WTC11 (cell line): ENCODE data around the gene OSTN. TPM values are rescaled to one million over a fixed set of nuclear protein-coding genes. Genes with fewer than 3 reads are reported as not detected.

Experiments used
- ATAC-seq: fragments of 200-7000 bp; cut with Tn5 transposase; 2 replicates; pipeline ENCODE4 v1.10.0; 2021; ENCODE audit warnings: mild to moderate bottlenecking, moderate library complexity
- CTCF ChIA-PET: fragments of 300-600 bp; sonication (Branson Sonifier 250); formaldehyde crosslinking; loops from one replicate; lab custom pipeline; 2021; ENCODE audit warnings: antibody characterized with exemption; lab: Charles Lee
- POLR2A ChIA-PET: fragments of 350-600 bp; sonication (Branson Sonifier 250); formaldehyde crosslinking; loops from one replicate; lab custom pipeline; 2021; ENCODE audit warnings: antibody characterized with exemption; lab: Charles Lee
- DNase-seq: peaks from one replicate; pipeline ENCODE4 v3.0.0; 2021; ENCODE audit warnings: low spot score
- H3K27ac Mint-ChIP-seq: 2 replicates; pipeline ENCODE4 v1.8.0; 2021; ENCODE audit warnings: mixed read lengths
- H3K27me3 Mint-ChIP-seq: 2 replicates; pipeline ENCODE4 v1.8.0; 2021; ENCODE audit warnings: low read depth, mild to moderate bottlenecking, moderate library complexity, mixed read lengths
- H3K36me3 Mint-ChIP-seq: 2 replicates; pipeline ENCODE4 v1.8.0; 2021; ENCODE audit warnings: mixed read lengths
- H3K4me1 Mint-ChIP-seq: 2 replicates; pipeline ENCODE4 v1.8.0; 2022; ENCODE audit warnings: mixed read lengths
- H3K4me3 Mint-ChIP-seq: 2 replicates; pipeline ENCODE4 v1.8.0; 2021; ENCODE audit warnings: mild to moderate bottlenecking, moderate library complexity, mixed read lengths
- H3K9me3 Mint-ChIP-seq: 2 replicates; pipeline ENCODE4 v1.8.0; 2021; ENCODE audit warnings: mixed read lengths
- CREB1 ChIP-seq: sonication (generic); formaldehyde crosslinking; IDR thresholded peaks from 2 replicates; pipeline ENCODE4 v1.8.0; 2023; ENCODE audit warnings: mild to moderate bottlenecking, missing genetic modification reagents
- ETV6 ChIP-seq: sonication (generic); formaldehyde crosslinking; IDR thresholded peaks from 2 replicates; pipeline ENCODE4 v1.8.1; 2022; ENCODE audit warnings: mild to moderate bottlenecking, missing genetic modification reagents
- GTF2I ChIP-seq: fragments of 250-450 bp; sonication (Bioruptor Pico); conservative IDR thresholded peaks from 2 replicates; pipeline ENCODE4 v1.4.0; 2021; ENCODE audit warnings: mild to moderate bottlenecking
- NR2C2 ChIP-seq: sonication (generic); formaldehyde crosslinking; IDR thresholded peaks from 2 replicates; pipeline ENCODE4 v1.8.0; 2022; ENCODE audit warnings: mild to moderate bottlenecking, missing genetic modification reagents
- SMAD3 ChIP-seq: sonication (generic); formaldehyde crosslinking; IDR thresholded peaks from 2 replicates; pipeline ENCODE4 v1.8.0; 2022; ENCODE audit warnings: missing genetic modification reagents, mild to moderate bottlenecking, borderline replicate concordance
- SMAD4 ChIP-seq: sonication (generic); formaldehyde crosslinking; IDR thresholded peaks from 2 replicates; pipeline ENCODE4 v1.8.0; 2022; ENCODE audit warnings: mild to moderate bottlenecking, missing genetic modification reagents
- SP1 ChIP-seq: sonication (generic); formaldehyde crosslinking; conservative IDR thresholded peaks from 2 replicates; pipeline ENCODE4 v1.8.1; 2022; ENCODE audit warnings: missing genetic modification reagents
- ZNF263 ChIP-seq: sonication (generic); formaldehyde crosslinking; IDR thresholded peaks from 2 replicates; pipeline ENCODE4 v1.8.1; 2022; ENCODE audit warnings: low read depth, mild to moderate bottlenecking, moderate library complexity, missing genetic modification reagents
- ZNF423 ChIP-seq: fragments of 250-450 bp; sonication (Bioruptor Pico); IDR thresholded peaks from 2 replicates; pipeline ENCODE4 v2.1.2; 2022; ENCODE audit warnings: mild to moderate bottlenecking, moderate library complexity
- ZNF671 ChIP-seq: fragments of 250-450 bp; sonication (Bioruptor Pico); IDR thresholded peaks from 2 replicates; pipeline ENCODE4 v1.8.0; 2021; ENCODE audit warnings: mild to moderate bottlenecking
- total RNA-seq: library from RNA; stranded (reverse); gene quantifications from 3 replicates; pipeline ENCODE4 v1.2.3, GENCODE V29; 2021
- TF ChIP-seq, protein P1 (sequence below): fragments of 250-450 bp; sonication (Bioruptor Pico); IDR thresholded peaks from 2 replicates; pipeline ENCODE4 v1.9.0; 2021; ENCODE audit warnings: mild to moderate bottlenecking
- TF ChIP-seq, protein P2 (sequence below): sonication (generic); formaldehyde crosslinking; IDR thresholded peaks from 2 replicates; pipeline ENCODE4 v1.8.0; 2023; ENCODE audit warnings: missing genetic modification reagents, mild to moderate bottlenecking, borderline replicate concordance
- TF ChIP-seq, protein P3 (sequence below): fragments of 250-450 bp; sonication (Bioruptor Pico); IDR thresholded peaks from 2 replicates; pipeline ENCODE4 v2.1.2; 2022; ENCODE audit warnings: mild to moderate bottlenecking, moderate library complexity

OSTN gene
- total RNA-seq, 1 experiment from 2014 or later = not detected

DNA sequence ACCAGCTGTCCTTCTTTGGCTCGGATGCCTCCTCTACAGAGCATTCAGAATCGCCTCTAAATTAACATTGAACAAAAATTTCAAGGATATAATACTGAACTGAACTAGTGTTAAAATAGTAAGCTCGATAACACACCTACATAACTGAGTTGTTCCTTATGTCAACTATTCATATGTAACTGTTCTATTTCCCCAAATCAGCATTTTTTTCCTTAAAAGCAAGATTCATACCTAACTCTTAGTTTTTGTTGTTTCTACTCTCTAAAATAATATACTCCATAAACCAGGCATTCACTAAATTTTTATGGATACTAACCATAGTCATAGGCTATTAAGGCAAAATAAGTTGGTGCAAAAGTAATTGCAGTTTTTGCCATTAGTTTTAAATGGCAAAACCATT is 32.7 kb upstream of the OSTN start (continued):
- TF ChIP-seq, protein P1, sequence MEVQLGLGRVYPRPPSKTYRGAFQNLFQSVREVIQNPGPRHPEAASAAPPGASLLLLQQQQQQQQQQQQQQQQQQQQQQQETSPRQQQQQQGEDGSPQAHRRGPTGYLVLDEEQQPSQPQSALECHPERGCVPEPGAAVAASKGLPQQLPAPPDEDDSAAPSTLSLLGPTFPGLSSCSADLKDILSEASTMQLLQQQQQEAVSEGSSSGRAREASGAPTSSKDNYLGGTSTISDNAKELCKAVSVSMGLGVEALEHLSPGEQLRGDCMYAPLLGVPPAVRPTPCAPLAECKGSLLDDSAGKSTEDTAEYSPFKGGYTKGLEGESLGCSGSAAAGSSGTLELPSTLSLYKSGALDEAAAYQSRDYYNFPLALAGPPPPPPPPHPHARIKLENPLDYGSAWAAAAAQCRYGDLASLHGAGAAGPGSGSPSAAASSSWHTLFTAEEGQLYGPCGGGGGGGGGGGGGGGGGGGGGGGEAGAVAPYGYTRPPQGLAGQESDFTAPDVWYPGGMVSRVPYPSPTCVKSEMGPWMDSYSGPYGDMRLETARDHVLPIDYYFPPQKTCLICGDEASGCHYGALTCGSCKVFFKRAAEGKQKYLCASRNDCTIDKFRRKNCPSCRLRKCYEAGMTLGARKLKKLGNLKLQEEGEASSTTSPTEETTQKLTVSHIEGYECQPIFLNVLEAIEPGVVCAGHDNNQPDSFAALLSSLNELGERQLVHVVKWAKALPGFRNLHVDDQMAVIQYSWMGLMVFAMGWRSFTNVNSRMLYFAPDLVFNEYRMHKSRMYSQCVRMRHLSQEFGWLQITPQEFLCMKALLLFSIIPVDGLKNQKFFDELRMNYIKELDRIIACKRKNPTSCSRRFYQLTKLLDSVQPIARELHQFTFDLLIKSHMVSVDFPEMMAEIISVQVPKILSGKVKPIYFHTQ (CRISPR knock-in tag) = no peak
- TF ChIP-seq, protein P2, sequence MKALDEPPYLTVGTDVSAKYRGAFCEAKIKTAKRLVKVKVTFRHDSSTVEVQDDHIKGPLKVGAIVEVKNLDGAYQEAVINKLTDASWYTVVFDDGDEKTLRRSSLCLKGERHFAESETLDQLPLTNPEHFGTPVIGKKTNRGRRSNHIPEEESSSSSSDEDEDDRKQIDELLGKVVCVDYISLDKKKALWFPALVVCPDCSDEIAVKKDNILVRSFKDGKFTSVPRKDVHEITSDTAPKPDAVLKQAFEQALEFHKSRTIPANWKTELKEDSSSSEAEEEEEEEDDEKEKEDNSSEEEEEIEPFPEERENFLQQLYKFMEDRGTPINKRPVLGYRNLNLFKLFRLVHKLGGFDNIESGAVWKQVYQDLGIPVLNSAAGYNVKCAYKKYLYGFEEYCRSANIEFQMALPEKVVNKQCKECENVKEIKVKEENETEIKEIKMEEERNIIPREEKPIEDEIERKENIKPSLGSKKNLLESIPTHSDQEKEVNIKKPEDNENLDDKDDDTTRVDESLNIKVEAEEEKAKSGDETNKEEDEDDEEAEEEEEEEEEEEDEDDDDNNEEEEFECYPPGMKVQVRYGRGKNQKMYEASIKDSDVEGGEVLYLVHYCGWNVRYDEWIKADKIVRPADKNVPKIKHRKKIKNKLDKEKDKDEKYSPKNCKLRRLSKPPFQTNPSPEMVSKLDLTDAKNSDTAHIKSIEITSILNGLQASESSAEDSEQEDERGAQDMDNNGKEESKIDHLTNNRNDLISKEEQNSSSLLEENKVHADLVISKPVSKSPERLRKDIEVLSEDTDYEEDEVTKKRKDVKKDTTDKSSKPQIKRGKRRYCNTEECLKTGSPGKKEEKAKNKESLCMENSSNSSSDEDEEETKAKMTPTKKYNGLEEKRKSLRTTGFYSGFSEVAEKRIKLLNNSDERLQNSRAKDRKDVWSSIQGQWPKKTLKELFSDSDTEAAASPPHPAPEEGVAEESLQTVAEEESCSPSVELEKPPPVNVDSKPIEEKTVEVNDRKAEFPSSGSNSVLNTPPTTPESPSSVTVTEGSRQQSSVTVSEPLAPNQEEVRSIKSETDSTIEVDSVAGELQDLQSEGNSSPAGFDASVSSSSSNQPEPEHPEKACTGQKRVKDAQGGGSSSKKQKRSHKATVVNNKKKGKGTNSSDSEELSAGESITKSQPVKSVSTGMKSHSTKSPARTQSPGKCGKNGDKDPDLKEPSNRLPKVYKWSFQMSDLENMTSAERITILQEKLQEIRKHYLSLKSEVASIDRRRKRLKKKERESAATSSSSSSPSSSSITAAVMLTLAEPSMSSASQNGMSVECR (CRISPR knock-in tag) = no peak
- TF ChIP-seq ETV6 (CRISPR knock-in tag) (no peak), SMAD4 (CRISPR knock-in tag) (no peak), ZNF671 (CRISPR knock-in tag) (no peak), NR2C2 (CRISPR knock-in tag) (no peak)
- TF ChIP-seq, protein P3, sequence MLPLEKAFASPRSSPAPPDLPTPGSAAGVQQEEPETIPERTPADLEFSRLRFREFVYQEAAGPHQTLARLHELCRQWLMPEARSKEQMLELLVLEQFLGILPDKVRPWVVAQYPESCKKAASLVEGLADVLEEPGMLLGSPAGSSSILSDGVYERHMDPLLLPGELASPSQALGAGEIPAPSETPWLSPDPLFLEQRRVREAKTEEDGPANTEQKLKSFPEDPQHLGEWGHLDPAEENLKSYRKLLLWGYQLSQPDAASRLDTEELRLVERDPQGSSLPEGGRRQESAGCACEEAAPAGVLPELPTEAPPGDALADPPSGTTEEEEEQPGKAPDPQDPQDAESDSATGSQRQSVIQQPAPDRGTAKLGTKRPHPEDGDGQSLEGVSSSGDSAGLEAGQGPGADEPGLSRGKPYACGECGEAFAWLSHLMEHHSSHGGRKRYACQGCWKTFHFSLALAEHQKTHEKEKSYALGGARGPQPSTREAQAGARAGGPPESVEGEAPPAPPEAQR (CRISPR knock-in tag) = no peak

DNA sequence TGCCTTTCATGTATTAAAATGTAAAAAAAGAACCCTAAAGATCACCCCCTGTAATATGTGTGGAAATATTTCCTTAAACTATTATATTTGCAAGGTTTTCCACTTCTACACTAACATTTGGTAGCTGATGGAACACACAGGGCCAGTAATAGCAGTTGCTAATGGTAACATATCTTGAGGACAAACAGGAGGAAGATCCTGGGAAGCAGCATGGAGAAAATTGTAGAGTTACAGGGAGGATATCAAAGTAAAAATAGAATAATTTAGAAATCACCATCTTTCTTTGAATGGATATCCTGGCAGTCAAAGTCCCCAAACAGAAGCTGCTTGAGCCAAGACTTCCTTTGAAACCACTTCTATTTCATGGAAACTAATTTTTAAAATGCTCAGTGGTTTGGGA is 29.5 kb upstream of the OSTN start:
- no peak overlapping the region for H3K4me3 Mint-ChIP-seq
- CTCF ChIA-PET = no interaction called here
- no peaks in the 10 kb centered on the region for H3K36me3 Mint-ChIP-seq

DNA sequence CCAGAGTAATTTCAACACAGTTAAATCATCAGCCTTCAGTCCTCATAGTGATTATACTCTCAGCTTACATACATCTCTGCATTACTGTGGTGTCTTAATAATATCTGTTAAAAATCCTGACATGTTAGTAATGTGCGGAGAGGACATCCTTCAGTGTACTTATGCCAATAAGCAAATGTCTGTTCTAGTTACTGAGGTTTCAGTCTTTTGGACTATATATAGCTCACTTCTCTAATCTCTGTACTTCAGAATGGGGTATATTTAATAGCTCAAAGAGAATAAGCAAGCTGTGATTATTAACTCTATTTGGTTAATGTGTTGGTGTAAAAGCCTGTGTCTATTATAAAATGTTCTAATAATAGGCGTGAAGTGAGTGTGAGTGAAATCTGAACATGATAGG is 28.9 kb upstream of the OSTN start:
- H3K9me3 Mint-ChIP-seq = no peaks in the 10 kb centered on the region
- H3K27ac Mint-ChIP-seq = no peak overlapping the region
- TF ChIP-seq SMAD3 = no peak
- no peak for TF ChIP-seq SP1 (CRISPR knock-in tag)
- TF ChIP-seq SMAD4 (CRISPR knock-in tag) = no peak
- no peak overlapping the region for H3K4me3 Mint-ChIP-seq
- ChIA-PET CTCF (no interaction called here), POLR2A (no interaction called here)
- ATAC-seq (no peak), DNase-seq (no peak)
- no peaks in the 10 kb centered on the region for H3K27me3 Mint-ChIP-seq
- H3K4me1 Mint-ChIP-seq = peaks cover 5% of the 10 kb centered on the region
- no peaks in the 10 kb centered on the region for H3K36me3 Mint-ChIP-seq

More for the DNA sequence above, 29.5 kb upstream of the OSTN start:
- no peaks in the 10 kb centered on the region for H3K27me3 Mint-ChIP-seq
- peaks cover 5% of the 10 kb centered on the region for H3K4me1 Mint-ChIP-seq
- TF ChIP-seq GTF2I (CRISPR knock-in tag) (no peak), ZNF423 (CRISPR knock-in tag) (no peak), ZNF671 (CRISPR knock-in tag) (no peak), ZNF263 (CRISPR knock-in tag) (no peak), NR2C2 (CRISPR knock-in tag) (no peak)
- TF ChIP-seq, all 79 proteins: peak for 0
- no peak for ATAC-seq
- POLR2A ChIA-PET = no interaction called here
- H3K27ac Mint-ChIP-seq = no peak overlapping the region
- H3K9me3 Mint-ChIP-seq = no peaks in the 10 kb centered on the region
- DNase-seq = no peak

DNA sequence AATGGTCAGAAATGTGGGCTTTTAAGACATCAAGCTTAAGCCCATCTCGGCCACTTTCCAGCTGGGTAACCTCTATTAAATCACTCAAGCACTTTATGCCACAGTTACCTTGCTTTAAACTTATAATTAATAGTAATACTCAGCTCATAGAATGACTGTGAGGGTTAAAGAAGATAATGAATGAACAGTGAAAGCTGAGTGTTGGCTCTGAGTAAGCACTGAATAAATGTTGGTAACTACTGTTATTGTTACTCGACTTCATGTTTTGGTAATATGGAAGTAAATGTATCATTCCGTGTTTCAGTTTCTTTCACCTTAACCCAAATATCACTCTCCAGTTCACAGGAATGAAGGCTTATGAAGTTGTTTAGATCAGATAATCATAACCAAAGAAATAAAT is 23.9 kb upstream of the OSTN start:
- no peak for DNase-seq
- Mint-ChIP-seq H3K9me3 (peaks cover 12% of the 10 kb centered on the region), H3K4me1 (no peaks in the 10 kb centered on the region), H3K4me3 (no peak overlapping the region), H3K27me3 (no peaks in the 10 kb centered on the region), H3K36me3 (0 out of 2 replicates have a peak, but pooled peaks cover 2% of the 10 kb centered on the region), H3K27ac (no peak overlapping the region)
- ATAC-seq = no peak
- POLR2A ChIA-PET = no interaction called here
- CTCF ChIA-PET = no interaction called here
- TF ChIP-seq CREB1 (CRISPR knock-in tag) = no peak
